Left kidney (tissue), 2 donors: Measurements from ENCODE around the gene CD80. TPM values are rescaled to one million over a fixed set of nuclear protein-coding genes. Genes with fewer than 3 reads are reported as not detected.

Source experiments
- DNase-seq: peaks from one replicate; pipeline ENCODE4 v3.0.0-alpha.2; 2013
- polyA plus RNA-seq: library from polyadenylated mRNA; unstranded; fragments of 120-200 nt; gene quantifications from one replicate; pipeline ENCODE4 v1.2.1, GENCODE V29; 2013; ENCODE audit not compliant: insufficient read length

Gene CD80
- polyA plus RNA-seq, 1 donor, result 0.20 TPM

DNA sequence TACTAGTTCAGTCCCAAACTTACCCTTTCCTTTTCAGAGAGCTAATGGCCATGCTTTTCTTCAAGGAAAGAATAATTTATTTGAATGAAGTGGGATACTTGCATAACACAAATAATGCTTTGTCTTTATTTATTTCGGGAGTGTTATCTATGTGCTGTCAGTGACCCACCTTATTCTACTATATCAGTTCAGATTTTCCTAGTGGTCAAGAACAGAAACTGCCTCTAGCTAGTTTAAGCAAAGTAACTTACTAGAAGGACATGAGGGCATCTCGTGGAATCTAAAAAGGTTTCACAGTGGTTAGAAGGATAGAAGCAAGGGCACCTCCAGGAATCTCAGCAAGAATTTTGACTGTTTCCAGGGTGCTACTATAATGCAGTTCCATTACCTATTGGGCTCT is 64.8 kb downstream of the CD80 start:
- DNase-seq, result no peak

DNA sequence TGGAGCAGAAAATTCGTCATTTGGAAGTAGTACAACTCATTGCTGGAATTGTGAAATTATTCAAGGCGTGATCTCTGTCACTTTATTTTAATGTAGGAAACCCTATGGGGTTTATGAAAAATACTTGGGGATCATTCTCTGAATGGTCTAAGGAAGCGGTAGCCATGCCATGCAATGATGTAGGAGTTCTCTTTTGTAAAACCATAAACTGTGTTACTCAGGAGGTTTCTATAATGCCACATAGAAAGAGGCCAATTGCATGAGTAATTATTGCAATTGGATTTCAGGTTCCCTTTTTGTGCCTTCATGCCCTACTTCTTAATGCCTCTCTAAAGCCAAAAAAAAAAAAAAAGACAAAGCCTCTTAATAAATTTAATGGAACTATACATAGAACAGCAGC is 66.6 kb downstream of the CD80 start:
- no peak for DNase-seq

DNA sequence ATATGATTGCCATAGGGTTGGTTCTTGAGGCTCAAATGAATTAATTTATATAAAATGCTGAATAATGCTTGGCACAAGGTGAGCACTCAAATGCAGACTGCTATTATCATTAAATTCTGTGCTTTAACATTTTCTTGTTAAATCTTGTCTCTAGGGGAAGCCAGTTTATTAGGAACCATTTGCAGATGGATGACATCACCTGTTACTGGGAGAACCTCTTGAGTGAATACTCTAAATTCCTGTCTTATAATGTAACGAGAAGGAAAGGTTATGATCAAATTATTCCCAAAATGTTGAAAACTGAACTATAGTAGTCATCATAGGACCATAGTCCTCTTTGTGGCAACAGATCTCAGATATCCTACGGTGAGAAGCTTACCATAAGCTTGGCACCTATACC is 67.3 kb downstream of the CD80 start:
- no peak for DNase-seq

DNA sequence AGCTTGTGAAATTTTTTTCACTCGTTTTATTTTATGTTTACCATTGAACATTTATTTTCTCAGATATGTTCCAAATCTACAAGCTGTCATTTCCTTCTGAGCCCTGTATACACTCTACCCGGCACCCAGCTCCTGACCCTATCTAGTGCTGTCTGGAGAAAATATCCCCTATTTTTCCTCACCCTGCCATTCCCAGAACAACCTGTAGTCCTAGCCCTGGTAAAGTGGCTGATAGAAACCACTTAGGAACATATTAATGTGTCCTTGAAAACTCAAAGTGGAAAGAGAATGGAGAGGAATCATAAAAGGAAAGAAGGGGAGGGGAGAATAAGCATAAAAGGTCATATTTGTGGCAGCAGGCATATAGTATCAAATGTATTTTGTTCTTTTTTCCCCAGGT is 69.3 kb downstream of the CD80 start:
- no peak for DNase-seq

DNA sequence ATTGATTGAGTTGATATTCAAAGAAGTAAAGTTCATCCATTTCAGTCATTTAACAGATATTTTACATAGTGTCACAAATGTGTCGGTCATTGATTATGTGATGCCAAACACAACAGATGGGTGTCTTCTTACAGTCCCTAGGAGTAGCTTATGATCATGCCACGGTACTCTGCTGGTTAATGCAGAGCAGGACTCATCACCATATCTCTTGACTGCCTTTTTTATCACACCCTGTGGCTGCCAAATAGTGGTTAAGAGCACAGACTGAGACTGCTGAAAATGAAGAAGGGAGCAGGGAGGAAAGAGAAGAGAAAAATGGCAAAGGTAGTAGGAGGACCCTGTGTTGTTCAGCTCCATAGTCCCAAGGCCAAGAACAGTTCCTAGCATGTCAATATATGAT is 73.9 kb downstream of the CD80 start:
- DNase-seq, result no peak

DNA sequence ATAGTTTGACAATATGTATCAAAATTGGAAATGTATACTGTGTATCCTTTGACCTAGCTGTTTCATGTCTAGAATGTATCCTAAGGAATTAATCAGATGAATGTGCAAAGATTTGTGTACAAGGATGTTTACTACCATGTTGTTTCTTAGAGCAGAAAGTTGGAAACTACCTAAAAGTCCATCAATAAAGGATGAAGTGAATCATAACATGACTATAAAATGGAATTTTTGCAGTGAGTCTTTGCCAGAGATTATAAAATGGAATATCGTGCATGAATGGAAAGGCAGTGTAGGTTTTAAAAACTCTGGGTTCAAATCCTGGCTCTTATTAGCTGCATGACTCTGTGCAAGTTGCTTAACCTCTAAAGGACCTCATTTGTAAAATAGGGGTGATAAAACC is 76.3 kb downstream of the CD80 start:
- no peak for DNase-seq

DNA sequence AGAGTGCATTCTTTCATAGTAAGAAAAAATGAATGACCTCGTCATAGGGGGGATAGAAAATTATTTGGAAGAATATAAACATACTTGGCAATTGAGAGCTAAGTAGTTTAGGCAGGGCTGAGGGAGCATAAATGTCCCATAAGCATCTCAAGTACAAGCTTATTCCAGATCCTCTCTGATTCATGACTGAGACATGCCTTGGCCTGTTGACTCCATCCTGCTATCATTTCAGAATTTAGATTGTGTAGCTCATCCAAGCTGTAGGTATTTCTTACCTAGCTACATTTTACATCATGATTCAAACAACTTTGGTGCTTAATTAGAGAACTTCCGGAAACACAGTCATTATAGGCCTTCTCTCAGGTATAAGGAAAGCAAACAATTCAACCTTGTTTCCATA is 78.3 kb downstream of the CD80 start:
- DNase-seq, result no peak

Other genes with a start within 250 kb of the CD80 start
- 60.3 TPM for gene TMEM39A, start 96.0 kb downstream of the CD80 start, polyA plus RNA-seq
- 33.6 TPM for gene POGLUT1, start 90.7 kb downstream of the CD80 start, polyA plus RNA-seq
- gene TIMMDC1, start 61.1 kb downstream of the CD80 start, polyA plus RNA-seq, result 109 TPM
- gene ADPRH, start 19.9 kb upstream of the CD80 start, polyA plus RNA-seq, result 6.3 TPM
- 7.3 TPM for gene PLA1A, start 38.3 kb upstream of the CD80 start, polyA plus RNA-seq
- gene POPDC2, start 101.0 kb upstream of the CD80 start, polyA plus RNA-seq, result 7.7 TPM
- gene COX17, start 117.8 kb upstream of the CD80 start, polyA plus RNA-seq, result 36.7 TPM
- 35.7 TPM for gene CFAP91, start 143.4 kb upstream of the CD80 start, polyA plus RNA-seq
- 0.78 TPM for gene NR1I2, start 222.5 kb upstream of the CD80 start, polyA plus RNA-seq